Activated naive CD4-positive, alpha-beta T cell treated with anti-CD3 and anti-CD28 coated beads for 36 hours (primary cell): ENCODE data around the gene CISD1. TPM values are rescaled to one million over a fixed set of nuclear protein-coding genes. Genes with fewer than 3 reads are reported as not detected.

Source experiments
- CTCF ChIA-PET: fragments of 350-600 bp; sonication (Branson Sonifier 250); formaldehyde crosslinking; loops from one replicate; lab custom pipeline; 2021; ENCODE audit warnings: antibody characterized with exemption; lab: Charles Lee
- DNase-seq: peaks from one replicate; pipeline ENCODE4 v3.0.0-alpha.2; 2020
- H3K27ac Mint-ChIP-seq: one replicate; pipeline ENCODE4 v1.8.0; 2021; ENCODE audit warnings: mild to moderate bottlenecking, mixed read lengths
- H3K27me3 Mint-ChIP-seq: one replicate; pipeline ENCODE4 v1.8.0; 2021; ENCODE audit warnings: low read depth, mixed read lengths
- H3K36me3 Mint-ChIP-seq: one replicate; pipeline ENCODE4 v1.8.0; 2021; ENCODE audit warnings: low read depth, mixed read lengths
- H3K4me1 Mint-ChIP-seq: one replicate; pipeline ENCODE4 v1.8.0; 2021; ENCODE audit warnings: low read depth, mixed read lengths
- H3K4me3 Mint-ChIP-seq: one replicate; pipeline ENCODE4 v1.8.0; 2021; ENCODE audit warnings: mild to moderate bottlenecking, moderate library complexity, mixed read lengths
- H3K9me3 Mint-ChIP-seq: one replicate; pipeline ENCODE4 v1.8.0; 2021; ENCODE audit warnings: mixed read lengths
- intact Hi-C: fragments of 100-400 bp; cut with micrococcal nuclease; formaldehyde crosslinking; loops from one replicate; pipeline ENCODE4 v1.15.1; 2023
- total RNA-seq, 2 experiments: library from RNA; stranded (reverse); gene quantifications; one replicate each; pipeline ENCODE4 v1.2.3, GENCODE V29; 2021

CISD1 gene
- total RNA-seq, 2 experiments from 2014 or later = 52.7 to 55.0 TPM

DNA sequence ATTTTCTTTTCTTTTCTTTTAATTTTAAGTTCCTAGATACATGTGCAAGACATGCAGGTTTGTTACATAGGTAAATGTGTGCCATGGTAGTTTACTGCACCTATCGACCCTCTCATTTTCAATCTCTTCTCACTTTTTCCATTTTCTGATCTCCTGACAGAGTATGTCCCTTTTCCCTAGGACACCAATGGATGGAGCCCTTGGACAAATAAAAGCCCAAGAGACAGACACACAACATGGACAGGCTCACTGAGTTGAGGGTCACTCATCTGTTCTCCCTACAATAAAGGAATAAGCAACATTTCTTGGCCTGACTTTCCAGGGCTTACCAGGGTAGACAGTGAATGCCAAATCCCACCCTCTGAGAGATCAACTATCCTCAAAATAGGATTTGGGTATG, 50.6 kb downstream of the CISD1 start:
- H3K4me1 Mint-ChIP-seq = peaks cover 9% of the 10 kb centered on the region
- DNase-seq = no peak
- no peak overlapping the region for H3K4me3 Mint-ChIP-seq
- H3K27ac Mint-ChIP-seq = no peak overlapping the region
- H3K27me3 Mint-ChIP-seq = no peaks in the 10 kb centered on the region
- CTCF ChIA-PET = no interaction called here
- intact Hi-C loops = no loop called here
- H3K36me3 Mint-ChIP-seq = no peaks in the 10 kb centered on the region
- no peaks in the 10 kb centered on the region for H3K9me3 Mint-ChIP-seq

DNA sequence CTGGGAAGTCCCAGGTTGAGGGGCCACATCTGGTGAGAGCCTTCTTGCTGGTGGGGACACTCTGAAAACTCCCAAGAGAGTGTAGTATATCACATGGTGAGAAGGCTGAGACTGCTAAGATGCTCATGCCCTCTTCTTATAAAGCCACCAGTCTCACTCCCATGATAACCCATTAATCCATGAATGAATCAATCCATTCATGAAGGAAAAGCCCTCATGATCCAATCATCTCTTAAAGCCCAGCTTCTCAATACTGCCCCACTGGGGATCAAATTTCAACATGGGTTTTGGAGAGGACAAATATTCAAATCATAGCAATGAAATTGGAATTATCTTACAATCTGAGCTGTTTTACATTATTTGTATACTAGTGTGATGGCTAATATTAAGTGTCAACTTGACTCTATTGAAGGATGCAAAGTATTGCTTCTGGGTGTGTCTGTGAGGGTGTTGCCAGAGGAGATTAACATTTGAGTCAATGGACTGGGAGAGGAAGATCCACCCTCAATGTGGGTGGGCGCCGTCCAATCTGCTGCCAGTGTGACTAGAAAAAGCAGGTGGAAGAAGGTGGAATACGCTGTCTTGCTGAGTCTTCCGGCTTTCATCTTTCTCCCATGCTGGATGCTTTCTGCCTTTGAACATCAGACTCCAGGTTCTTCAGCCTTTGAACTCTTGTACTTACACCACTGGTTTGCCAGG, 51.5 kb downstream of the CISD1 start:
- H3K36me3 Mint-ChIP-seq = no peaks in the 10 kb centered on the region
- H3K27ac Mint-ChIP-seq = no peak overlapping the region
- no peaks in the 10 kb centered on the region for H3K9me3 Mint-ChIP-seq
- CTCF ChIA-PET = interaction anchor here (0.7 kb wide), 1 partner anchor 20 kb away, joined by 3 read pairs; no protein-coding TSS in a partner anchor
- intact Hi-C loops = no loop called here
- H3K4me3 Mint-ChIP-seq = no peak overlapping the region
- no peaks in the 10 kb centered on the region for H3K27me3 Mint-ChIP-seq
- H3K4me1 Mint-ChIP-seq = peaks cover 9% of the 10 kb centered on the region
- no peak for DNase-seq

DNA sequence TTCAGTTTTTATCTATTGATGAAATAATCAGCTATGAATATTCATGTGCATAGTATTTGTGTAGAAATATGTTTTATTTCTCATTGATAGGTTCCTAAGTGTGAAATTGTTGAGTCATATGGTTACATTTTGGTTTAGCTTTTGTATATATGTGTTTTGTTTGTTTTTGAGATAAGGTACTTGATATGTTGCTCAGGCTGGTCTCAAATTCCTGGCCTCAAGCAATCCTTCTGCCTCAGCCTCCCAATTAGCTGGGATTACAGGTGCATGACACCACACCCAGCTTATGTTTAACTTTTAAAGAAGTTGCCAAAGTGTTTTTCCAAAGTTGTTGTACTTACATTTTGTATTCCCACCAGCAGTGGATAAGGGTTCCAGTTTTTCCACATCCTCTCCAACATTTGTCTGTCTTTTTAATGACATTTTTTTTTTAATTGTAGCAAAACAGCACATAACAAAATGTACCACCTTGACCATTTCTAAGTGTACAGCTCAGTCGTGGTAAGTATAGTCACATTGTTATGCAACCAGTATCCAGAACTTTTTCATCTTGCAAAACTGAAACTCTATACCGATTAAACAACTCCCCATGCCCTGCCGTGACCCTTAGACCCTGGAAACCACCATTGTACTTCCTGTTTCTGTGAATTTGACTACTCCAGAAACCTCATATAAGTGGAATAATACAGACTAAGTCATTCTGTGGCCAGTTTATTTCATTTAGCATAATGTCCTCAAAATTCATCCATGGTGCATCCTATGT, 53.3 kb downstream of the CISD1 start:
- intact Hi-C loops = no loop called here
- peaks cover 3% of the 10 kb centered on the region for H3K27me3 Mint-ChIP-seq
- H3K27ac Mint-ChIP-seq = no peak overlapping the region
- no peaks in the 10 kb centered on the region for H3K9me3 Mint-ChIP-seq
- peak; percentile 19 for DNase-seq
- CTCF ChIA-PET = no interaction called here
- no peaks in the 10 kb centered on the region for H3K36me3 Mint-ChIP-seq
- peaks cover 9% of the 10 kb centered on the region for H3K4me1 Mint-ChIP-seq
- H3K4me3 Mint-ChIP-seq = no peak overlapping the region

DNA sequence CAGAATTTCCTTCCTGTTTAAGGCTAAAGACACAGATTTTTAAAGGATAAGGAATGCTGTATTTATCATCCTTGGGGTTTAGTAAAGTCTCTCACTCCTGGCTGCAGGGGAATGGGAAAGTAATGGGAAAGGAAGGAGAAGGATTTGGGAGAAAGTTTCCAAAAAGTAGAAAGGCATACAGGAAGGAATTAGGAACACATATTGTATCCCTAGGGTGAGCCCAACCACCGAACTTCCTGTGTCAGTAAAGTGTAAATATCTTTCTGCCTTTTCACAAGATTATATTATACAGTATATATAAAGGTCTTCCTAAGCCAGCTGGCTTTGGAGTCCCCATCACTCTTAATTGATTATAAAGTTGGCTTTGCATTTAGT, 53.9 kb downstream of the CISD1 start:
- no peak overlapping the region for H3K27ac Mint-ChIP-seq
- peaks cover 9% of the 10 kb centered on the region for H3K4me1 Mint-ChIP-seq
- H3K36me3 Mint-ChIP-seq = no peaks in the 10 kb centered on the region
- intact Hi-C loops = no loop called here
- H3K9me3 Mint-ChIP-seq = no peaks in the 10 kb centered on the region
- CTCF ChIA-PET = interaction anchor here (0.6 kb wide), 1 partner anchor 38 kb away, joined by 3 read pairs; no protein-coding TSS in a partner anchor
- DNase-seq = no peak
- H3K4me3 Mint-ChIP-seq = no peak overlapping the region
- peaks cover 7% of the 10 kb centered on the region for H3K27me3 Mint-ChIP-seq

DNA sequence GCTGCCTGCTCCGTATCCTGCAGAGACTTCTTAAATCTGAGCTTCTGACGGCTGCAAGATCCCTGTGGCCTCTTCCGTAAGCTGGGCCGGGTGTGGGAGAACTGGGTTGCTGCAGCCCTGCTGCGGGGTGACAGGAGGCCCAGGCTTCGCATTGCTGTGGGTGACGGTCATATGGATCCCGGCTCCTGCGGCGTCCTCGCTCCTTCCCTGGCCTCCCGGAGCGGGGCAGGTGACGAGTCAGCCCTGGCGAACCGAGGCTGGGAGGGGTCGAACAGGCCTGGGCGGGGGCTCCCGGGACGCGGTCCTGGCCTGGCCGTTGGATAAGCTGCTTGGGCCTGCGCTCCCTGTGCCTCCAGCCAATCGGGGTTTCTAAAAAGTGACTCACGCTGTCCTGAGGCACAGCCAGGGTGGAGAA, 58.0 kb downstream of the CISD1 start:
- H3K4me3 Mint-ChIP-seq = no peak overlapping the region
- intact Hi-C loops = no loop called here
- H3K9me3 Mint-ChIP-seq = no peaks in the 10 kb centered on the region
- H3K36me3 Mint-ChIP-seq = no peaks in the 10 kb centered on the region
- DNase-seq = no peak
- H3K4me1 Mint-ChIP-seq = peaks cover 9% of the 10 kb centered on the region
- peaks cover 7% of the 10 kb centered on the region for H3K27me3 Mint-ChIP-seq
- no peak overlapping the region for H3K27ac Mint-ChIP-seq
- CTCF ChIA-PET = no interaction called here

DNA sequence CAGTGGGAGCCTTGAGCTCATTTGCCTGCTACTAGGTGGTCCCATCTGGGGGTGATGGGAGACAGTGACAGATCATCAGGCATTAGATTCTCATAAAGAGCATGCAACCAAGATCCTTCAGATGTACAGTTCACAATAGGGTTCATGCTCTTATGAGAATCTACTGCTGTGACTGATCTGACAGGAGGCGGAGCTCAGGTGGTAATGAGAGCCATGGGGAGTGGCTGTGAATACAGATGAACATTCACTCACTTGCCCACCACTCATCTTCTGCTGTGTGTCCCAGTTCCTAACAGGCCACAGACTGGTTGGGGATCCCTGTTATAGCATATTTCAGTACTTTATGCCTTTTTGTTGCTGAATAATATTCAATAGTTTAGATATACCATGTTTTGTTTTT, 59.3 kb downstream of the CISD1 start:
- peaks cover 7% of the 10 kb centered on the region for H3K27me3 Mint-ChIP-seq
- no peaks in the 10 kb centered on the region for H3K4me1 Mint-ChIP-seq
- no peak overlapping the region for H3K4me3 Mint-ChIP-seq
- DNase-seq = no peak
- H3K9me3 Mint-ChIP-seq = no peaks in the 10 kb centered on the region
- H3K36me3 Mint-ChIP-seq = no peaks in the 10 kb centered on the region
- no peak overlapping the region for H3K27ac Mint-ChIP-seq
- CTCF ChIA-PET = interaction anchor here (0.5 kb wide), 1 partner anchor 38 kb away, joined by 3 read pairs; no protein-coding TSS in a partner anchor
- intact Hi-C loops = no loop called here

DNA sequence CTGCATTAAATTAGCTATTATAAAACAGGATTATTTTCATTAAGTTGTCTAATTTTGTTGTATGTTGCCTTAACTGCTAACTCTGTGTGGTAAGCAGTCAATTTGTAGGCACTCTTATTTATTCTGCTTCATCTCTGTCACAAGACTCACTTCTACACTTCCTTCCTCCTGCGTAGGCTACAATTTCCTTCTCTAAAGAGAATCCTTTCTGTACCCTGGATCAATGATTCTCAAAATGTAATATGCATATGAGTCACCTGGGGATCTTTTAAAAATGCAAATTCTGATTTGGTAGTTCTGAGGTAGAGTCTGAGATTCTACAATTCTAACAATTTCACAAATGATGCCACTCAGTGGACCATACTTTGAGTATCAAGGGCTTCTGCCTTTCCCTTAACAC, 61.5 kb downstream of the CISD1 start:
- Mint-ChIP-seq H3K4me3 (no peak overlapping the region), H3K9me3 (no peaks in the 10 kb centered on the region), H3K27ac (no peak overlapping the region), H3K36me3 (peaks cover under 1% of the 10 kb centered on the region), H3K4me1 (peaks cover 4% of the 10 kb centered on the region), H3K27me3 (peaks cover 7% of the 10 kb centered on the region)
- no peak for DNase-seq
- CTCF ChIA-PET = no interaction called here
- intact Hi-C loops = no loop called here

DNA sequence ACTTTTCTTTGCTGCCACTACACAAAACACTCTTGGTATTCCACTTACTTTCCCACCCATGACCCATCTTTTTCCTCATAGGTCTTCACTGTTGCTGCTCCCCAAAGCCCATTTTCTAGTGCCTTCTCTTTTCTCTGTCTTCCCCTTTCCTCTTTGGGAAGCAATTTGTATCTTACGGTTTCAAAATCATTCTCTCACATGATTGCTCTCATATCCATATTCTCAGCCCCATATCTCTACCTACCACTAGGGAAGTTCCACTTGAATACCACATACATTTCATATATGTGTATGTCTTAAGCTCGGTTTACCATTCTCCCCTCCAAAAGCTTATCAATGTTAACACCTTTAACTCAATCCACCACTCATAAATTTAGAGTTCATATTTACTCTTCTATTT, 62.7 kb downstream of the CISD1 start:
- intact Hi-C loops = no loop called here
- Mint-ChIP-seq H3K4me3 (no peak overlapping the region), H3K36me3 (peaks cover 2% of the 10 kb centered on the region), H3K27ac (no peak overlapping the region), H3K9me3 (no peaks in the 10 kb centered on the region), H3K27me3 (peaks cover 5% of the 10 kb centered on the region), H3K4me1 (peaks cover 15% of the 10 kb centered on the region)
- DNase-seq = no peak
- CTCF ChIA-PET = interaction anchor here (0.7 kb wide), 1 partner anchor 31 kb away, joined by 5 read pairs; no protein-coding TSS in a partner anchor

DNA sequence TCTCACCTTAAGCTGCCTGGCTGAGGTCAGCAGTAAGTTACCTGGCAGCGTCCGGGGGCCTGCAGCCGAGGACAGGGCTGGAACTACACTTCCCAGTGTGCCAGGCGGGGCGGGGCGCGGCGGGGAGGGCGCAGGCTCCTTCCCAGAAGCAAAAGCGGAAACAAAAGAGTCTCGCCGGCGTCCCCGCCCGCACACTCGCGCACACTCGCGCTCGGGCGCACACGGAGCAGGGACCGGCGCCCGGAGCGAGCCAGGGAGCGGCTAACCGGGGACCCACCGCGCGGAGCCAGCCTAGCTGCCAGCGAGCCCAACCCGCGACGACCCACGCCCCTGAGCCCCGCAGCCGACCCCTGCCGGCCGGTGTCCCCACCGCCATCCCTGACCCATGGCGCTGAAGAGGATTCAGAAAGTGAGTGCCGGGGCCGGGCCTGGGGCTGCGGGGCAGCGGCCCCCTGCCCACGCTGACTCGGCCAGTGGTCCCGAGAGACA, 65.9 kb downstream of the CISD1 start, which contains the start of gene UBE2D1:
TSS of gene UBE2D1 (plus strand) at position 190 of the 489 bp plus-strand sequence. CDS start at position 386, 196 bp downstream.
- CTCF ChIA-PET = interaction anchor here (0.7 to 2.1 kb wide), 3 partner anchors 15 to 51 kb away, joined by 3 to 15 read pairs (median 5); partner anchors contain the start of gene TFAM
- Mint-ChIP-seq H3K4me1 (peaks cover 33% of the 10 kb centered on the region), H3K27ac (peak within 1 kb of the TSS; percentile 78), H3K27me3 (no peaks in the 10 kb centered on the region), H3K4me3 (peak within 1 kb of the TSS; percentile 95), H3K36me3 (peaks cover 4% of the 10 kb centered on the region), H3K9me3 (no peaks in the 10 kb centered on the region)
- intact Hi-C loops = loop anchor here (1.0 to 2.0 kb wide), 6 partner anchors 22 to 98 kb away; partner anchors contain the start of gene TFAM
- peak; percentile 88 for DNase-seq

DNA sequence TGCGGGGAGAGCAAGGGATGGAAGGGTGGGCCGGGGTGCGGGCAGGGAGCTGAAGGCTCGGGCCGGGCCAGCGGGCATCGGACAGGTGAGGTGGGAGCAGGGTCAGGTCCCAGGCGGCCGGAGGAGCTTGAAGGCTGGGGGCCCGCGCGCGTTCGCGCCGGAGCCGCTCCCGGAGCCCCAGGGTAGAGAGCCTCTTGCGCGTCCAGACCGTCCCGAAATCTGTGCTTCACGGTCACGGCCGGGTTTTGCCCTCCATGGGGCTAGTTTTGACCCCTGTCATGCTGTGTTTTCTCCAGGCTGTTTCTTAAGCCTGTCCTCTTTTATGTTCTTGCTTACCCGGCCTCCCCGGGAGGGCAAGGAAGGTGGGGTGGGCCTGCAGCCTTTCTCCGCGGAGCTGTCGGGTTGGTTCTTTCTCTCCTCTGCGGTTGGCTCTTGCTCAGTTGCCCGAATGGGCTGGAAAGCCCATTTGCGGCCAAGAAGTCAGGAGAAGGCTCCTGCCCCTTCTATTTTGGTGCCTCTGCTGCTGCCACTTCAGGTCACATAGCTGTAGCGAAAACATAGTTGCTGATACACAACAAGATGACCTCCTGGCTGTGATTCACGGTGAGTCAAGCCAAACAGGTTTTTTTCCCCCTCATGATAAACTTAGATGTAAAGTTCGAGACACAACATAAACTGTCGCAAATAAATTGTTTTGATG, 66.5 kb downstream of the CISD1 start:
- peak; percentile 24 for DNase-seq
- CTCF ChIA-PET = interaction anchor here (1.1 to 2.1 kb wide), 2 partner anchors 31 to 50 kb away, joined by 3 to 15 read pairs; partner anchors contain the start of gene TFAM
- Mint-ChIP-seq H3K36me3 (peaks cover 4% of the 10 kb centered on the region), H3K27ac (peak overlapping the region; percentile 78), H3K4me1 (peaks cover 35% of the 10 kb centered on the region), H3K27me3 (no peaks in the 10 kb centered on the region), H3K9me3 (no peaks in the 10 kb centered on the region), H3K4me3 (peak overlapping the region; percentile 95)
- intact Hi-C loops = loop anchor here (1.0 to 2.0 kb wide), 4 partner anchors 21 to 98 kb away; no protein-coding TSS in a partner anchor

DNA sequence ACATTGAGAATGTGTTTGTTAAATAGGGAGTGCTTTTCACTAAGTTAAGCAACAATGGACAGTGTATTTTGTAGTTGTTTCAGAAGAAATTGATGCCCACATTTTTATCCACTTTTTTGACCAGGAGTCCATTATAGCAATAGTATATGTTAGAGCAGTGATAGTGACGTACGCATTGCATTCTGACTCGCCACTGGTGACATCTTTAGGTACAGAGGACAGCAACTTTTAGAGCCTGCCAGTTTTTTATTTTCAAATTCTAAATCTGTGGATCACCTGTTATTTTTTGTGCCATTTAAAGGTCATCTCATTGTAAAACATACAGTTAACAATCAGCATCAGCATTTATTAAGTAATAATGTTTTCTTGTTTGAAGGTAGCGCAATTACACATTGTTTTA, 67.3 kb downstream of the CISD1 start:
- intact Hi-C loops = no loop called here
- H3K4me3 Mint-ChIP-seq = peak overlapping the region; percentile 95
- H3K27ac Mint-ChIP-seq = no peak overlapping the region
- H3K9me3 Mint-ChIP-seq = no peaks in the 10 kb centered on the region
- CTCF ChIA-PET = interaction anchor here (2.1 kb wide), 1 partner anchor 49 kb away, joined by 15 read pairs; the partner anchor contains the start of gene TFAM
- no peaks in the 10 kb centered on the region for H3K27me3 Mint-ChIP-seq
- peak; percentile 12 for DNase-seq
- H3K36me3 Mint-ChIP-seq = peaks cover 6% of the 10 kb centered on the region
- H3K4me1 Mint-ChIP-seq = peaks cover 43% of the 10 kb centered on the region
